ENCODE results near the gene SEPTIN11. TPM values are rescaled to one million over a fixed set of nuclear protein-coding genes. Genes with fewer than 3 reads are reported as not detected.

SEPTIN11 gene
- total and polyA plus RNA-seq, 4 donors: 20.4 to 126 (median 64.4) TPM

DNA sequence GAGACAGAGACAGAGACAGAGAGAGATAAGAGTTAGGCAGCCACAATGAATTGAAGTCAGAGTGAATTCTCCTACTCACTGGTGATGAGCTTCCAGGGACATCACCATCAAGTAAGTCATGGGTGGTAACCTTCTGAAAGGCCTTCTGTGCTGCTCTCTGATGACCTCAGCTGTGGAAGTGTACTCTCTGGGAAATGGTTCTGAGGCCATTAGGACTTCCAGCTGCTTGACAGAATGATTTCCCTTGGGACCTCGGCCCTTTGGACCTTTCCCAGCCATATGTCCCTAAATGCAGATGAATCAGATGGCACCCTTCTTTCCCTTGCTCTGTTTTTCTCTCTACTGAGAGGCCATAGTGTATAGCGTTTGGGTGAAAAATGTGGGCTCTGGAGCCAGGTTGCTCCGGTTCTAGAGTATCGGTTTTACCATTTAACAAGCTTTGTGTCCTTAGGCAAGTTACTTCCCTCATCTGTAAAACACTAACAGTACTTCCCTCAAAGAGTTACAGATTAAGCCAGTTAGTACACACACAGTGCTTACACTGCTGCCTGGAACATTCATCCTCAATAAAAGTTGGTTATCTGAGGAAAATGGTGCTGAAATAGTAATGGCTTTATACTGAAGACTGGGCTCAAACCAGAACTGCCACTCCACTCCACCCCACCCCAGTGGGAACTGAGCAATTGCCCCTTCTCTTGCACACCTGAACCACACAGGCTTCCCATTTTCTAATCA lies 7.6 kb downstream of the SEPTIN11 start:
- ATAC-seq (ENCODE audit: insufficient read depth, low FRiP score) (peak; percentile 15), DNase-seq (peak in 1 of 3 donors; percentile 40)
- WGBS, 2 donors: 86 to 87% methylated on average over 4 of the region's 4 CpGs
- no peak overlapping the region for H3K4me3 ChIP-seq
- no peaks in the 10 kb centered on the region for H3K9me3 ChIP-seq (ENCODE audit: control insufficient read depth in 4 of 4, insufficient read depth in 3 of 4, low read length in 3 of 4)
- no peaks in the 10 kb centered on the region for H3K27me3 ChIP-seq (ENCODE audit: control insufficient read depth in 3 of 3, insufficient read depth in 3 of 3, low read length in 2 of 3)
- H3K9ac ChIP-seq (ENCODE audit: insufficient read depth in 1 of 2, low read length in 2 of 2): no peak overlapping the region
- H3K36me3 ChIP-seq (ENCODE audit: control insufficient read depth in 4 of 4, insufficient read depth in 4 of 4, low read length in 4 of 4): peaks cover 0 to 4% (median 0%) of the 10 kb centered on the region in 4 donors
- no peak overlapping the region for H3K27ac ChIP-seq (ENCODE audit: low read depth in 1 of 2, low read length in 1 of 2)
- TF ChIP-seq, protein P1, sequence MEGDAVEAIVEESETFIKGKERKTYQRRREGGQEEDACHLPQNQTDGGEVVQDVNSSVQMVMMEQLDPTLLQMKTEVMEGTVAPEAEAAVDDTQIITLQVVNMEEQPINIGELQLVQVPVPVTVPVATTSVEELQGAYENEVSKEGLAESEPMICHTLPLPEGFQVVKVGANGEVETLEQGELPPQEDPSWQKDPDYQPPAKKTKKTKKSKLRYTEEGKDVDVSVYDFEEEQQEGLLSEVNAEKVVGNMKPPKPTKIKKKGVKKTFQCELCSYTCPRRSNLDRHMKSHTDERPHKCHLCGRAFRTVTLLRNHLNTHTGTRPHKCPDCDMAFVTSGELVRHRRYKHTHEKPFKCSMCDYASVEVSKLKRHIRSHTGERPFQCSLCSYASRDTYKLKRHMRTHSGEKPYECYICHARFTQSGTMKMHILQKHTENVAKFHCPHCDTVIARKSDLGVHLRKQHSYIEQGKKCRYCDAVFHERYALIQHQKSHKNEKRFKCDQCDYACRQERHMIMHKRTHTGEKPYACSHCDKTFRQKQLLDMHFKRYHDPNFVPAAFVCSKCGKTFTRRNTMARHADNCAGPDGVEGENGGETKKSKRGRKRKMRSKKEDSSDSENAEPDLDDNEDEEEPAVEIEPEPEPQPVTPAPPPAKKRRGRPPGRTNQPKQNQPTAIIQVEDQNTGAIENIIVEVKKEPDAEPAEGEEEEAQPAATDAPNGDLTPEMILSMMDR (IDR thresholded peaks at IDR 0.05; ENCODE audit: control extremely low read depth, extremely low read depth): no peak
- peaks cover 4 to 36% (median 25%) of the 10 kb centered on the region in 5 donors for H3K4me1 ChIP-seq (ENCODE audit: control insufficient read depth in 5 of 5, insufficient read depth in 5 of 5, low read length in 5 of 5)

DNA sequence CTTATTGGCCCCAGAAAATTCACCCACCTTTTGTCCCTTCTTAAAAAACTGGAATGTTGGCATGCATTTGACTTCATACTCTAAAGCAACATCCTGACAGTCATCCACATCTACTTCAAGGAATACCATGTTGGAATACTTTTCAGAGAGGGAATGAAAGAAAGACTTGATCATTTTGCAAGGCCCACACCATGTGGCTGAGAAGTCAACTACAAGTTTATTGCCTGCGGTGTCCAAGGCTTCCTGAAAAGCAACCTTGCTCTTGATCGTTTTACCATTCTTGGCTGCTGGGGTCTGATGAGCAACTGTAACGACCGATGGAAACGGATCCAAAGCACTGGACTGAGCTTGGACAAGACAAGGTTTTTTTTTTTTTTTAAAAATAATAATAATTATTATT lies 9.3 kb downstream of the SEPTIN11 start:
- TF ChIP-seq, protein P1 (IDR thresholded peaks at IDR 0.05; ENCODE audit: control extremely low read depth, extremely low read depth): no peak
- no peak for ATAC-seq (ENCODE audit: insufficient read depth, low FRiP score)

DNA sequence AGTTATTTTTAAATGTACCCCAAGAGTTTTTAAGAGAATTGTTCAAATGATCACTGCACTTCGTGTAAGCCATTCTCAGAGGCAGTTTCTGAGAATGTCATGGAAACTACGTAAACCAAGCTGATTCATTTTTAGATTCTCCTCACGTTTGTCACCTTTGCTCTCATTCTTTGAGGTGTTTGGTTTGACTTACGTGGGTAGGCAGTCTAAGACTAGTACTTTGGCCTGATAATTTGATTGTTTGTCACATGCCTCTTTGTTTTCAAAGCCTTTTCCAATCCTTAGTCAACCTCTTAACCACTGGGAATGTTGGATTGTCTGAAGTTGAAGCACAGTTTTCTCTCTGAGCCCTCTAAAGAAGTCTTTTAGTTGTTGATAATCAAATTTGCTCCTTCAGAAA lies 10.5 kb downstream of the SEPTIN11 start:
- Histone ChIP-seq H3K27ac (ENCODE audit: low read depth in 1 of 2, low read length in 1 of 2) (no peak overlapping the region), H3K9ac (ENCODE audit: insufficient read depth in 1 of 2, low read length in 2 of 2) (no peak overlapping the region), H3K36me3 (ENCODE audit: control insufficient read depth in 4 of 4, insufficient read depth in 4 of 4, low read length in 4 of 4) (peaks cover 0 to 4% (median 0%) of the 10 kb centered on the region in 4 donors), H3K27me3 (ENCODE audit: control insufficient read depth in 3 of 3, insufficient read depth in 3 of 3, low read length in 2 of 3) (no peaks in the 10 kb centered on the region), H3K9me3 (ENCODE audit: control insufficient read depth in 4 of 4, insufficient read depth in 3 of 4, low read length in 3 of 4) (no peaks in the 10 kb centered on the region), H3K4me3 (no peak overlapping the region), H3K4me1 (ENCODE audit: control insufficient read depth in 5 of 5, insufficient read depth in 5 of 5, low read length in 5 of 5) (peaks cover 1 to 25% (median 22%) of the 10 kb centered on the region in 5 donors)
- TF ChIP-seq, protein P1 (IDR thresholded peaks at IDR 0.05; ENCODE audit: control extremely low read depth, extremely low read depth): no peak
- DNase-seq (no peak), ATAC-seq (ENCODE audit: insufficient read depth, low FRiP score) (no peak)
- WGBS, 2 donors: 86 to 91% methylated on average over 4 of the region's 4 CpGs

More for the DNA sequence above, 9.3 kb downstream of the SEPTIN11 start:
- Histone ChIP-seq H3K36me3 (ENCODE audit: control insufficient read depth in 4 of 4, insufficient read depth in 4 of 4, low read length in 4 of 4) (peaks cover 0 to 4% (median 0%) of the 10 kb centered on the region in 4 donors), H3K9ac (ENCODE audit: insufficient read depth in 1 of 2, low read length in 2 of 2) (no peak overlapping the region), H3K4me1 (ENCODE audit: control insufficient read depth in 5 of 5, insufficient read depth in 5 of 5, low read length in 5 of 5) (peaks cover 4 to 32% (median 25%) of the 10 kb centered on the region in 5 donors), H3K9me3 (ENCODE audit: control insufficient read depth in 4 of 4, insufficient read depth in 3 of 4, low read length in 3 of 4) (no peaks in the 10 kb centered on the region), H3K27me3 (ENCODE audit: control insufficient read depth in 3 of 3, insufficient read depth in 3 of 3, low read length in 2 of 3) (no peaks in the 10 kb centered on the region), H3K4me3 (no peak overlapping the region), H3K27ac (ENCODE audit: low read depth in 1 of 2, low read length in 1 of 2) (no peak overlapping the region)
- WGBS, 2 donors: 97% methylated on average over 5 of the region's 5 CpGs
- no peak for DNase-seq

Data from lung (tissue), 12 donors.